ENCODE data around the gene TIMM44. TPM values are rescaled to one million over a fixed set of nuclear protein-coding genes. Genes with fewer than 3 reads are reported as not detected.
A peak's percentile ranks its signal among the peaks of the same experiment; 100 is the strongest.

The TIMM44 gene
- total and polyA plus RNA-seq, 2 of the 8 experiments (the other 6 are each of a cell fraction or from before 2014, with no cell fraction given): 131 to 150 TPM

- TF ChIP-seq, protein P1, sequence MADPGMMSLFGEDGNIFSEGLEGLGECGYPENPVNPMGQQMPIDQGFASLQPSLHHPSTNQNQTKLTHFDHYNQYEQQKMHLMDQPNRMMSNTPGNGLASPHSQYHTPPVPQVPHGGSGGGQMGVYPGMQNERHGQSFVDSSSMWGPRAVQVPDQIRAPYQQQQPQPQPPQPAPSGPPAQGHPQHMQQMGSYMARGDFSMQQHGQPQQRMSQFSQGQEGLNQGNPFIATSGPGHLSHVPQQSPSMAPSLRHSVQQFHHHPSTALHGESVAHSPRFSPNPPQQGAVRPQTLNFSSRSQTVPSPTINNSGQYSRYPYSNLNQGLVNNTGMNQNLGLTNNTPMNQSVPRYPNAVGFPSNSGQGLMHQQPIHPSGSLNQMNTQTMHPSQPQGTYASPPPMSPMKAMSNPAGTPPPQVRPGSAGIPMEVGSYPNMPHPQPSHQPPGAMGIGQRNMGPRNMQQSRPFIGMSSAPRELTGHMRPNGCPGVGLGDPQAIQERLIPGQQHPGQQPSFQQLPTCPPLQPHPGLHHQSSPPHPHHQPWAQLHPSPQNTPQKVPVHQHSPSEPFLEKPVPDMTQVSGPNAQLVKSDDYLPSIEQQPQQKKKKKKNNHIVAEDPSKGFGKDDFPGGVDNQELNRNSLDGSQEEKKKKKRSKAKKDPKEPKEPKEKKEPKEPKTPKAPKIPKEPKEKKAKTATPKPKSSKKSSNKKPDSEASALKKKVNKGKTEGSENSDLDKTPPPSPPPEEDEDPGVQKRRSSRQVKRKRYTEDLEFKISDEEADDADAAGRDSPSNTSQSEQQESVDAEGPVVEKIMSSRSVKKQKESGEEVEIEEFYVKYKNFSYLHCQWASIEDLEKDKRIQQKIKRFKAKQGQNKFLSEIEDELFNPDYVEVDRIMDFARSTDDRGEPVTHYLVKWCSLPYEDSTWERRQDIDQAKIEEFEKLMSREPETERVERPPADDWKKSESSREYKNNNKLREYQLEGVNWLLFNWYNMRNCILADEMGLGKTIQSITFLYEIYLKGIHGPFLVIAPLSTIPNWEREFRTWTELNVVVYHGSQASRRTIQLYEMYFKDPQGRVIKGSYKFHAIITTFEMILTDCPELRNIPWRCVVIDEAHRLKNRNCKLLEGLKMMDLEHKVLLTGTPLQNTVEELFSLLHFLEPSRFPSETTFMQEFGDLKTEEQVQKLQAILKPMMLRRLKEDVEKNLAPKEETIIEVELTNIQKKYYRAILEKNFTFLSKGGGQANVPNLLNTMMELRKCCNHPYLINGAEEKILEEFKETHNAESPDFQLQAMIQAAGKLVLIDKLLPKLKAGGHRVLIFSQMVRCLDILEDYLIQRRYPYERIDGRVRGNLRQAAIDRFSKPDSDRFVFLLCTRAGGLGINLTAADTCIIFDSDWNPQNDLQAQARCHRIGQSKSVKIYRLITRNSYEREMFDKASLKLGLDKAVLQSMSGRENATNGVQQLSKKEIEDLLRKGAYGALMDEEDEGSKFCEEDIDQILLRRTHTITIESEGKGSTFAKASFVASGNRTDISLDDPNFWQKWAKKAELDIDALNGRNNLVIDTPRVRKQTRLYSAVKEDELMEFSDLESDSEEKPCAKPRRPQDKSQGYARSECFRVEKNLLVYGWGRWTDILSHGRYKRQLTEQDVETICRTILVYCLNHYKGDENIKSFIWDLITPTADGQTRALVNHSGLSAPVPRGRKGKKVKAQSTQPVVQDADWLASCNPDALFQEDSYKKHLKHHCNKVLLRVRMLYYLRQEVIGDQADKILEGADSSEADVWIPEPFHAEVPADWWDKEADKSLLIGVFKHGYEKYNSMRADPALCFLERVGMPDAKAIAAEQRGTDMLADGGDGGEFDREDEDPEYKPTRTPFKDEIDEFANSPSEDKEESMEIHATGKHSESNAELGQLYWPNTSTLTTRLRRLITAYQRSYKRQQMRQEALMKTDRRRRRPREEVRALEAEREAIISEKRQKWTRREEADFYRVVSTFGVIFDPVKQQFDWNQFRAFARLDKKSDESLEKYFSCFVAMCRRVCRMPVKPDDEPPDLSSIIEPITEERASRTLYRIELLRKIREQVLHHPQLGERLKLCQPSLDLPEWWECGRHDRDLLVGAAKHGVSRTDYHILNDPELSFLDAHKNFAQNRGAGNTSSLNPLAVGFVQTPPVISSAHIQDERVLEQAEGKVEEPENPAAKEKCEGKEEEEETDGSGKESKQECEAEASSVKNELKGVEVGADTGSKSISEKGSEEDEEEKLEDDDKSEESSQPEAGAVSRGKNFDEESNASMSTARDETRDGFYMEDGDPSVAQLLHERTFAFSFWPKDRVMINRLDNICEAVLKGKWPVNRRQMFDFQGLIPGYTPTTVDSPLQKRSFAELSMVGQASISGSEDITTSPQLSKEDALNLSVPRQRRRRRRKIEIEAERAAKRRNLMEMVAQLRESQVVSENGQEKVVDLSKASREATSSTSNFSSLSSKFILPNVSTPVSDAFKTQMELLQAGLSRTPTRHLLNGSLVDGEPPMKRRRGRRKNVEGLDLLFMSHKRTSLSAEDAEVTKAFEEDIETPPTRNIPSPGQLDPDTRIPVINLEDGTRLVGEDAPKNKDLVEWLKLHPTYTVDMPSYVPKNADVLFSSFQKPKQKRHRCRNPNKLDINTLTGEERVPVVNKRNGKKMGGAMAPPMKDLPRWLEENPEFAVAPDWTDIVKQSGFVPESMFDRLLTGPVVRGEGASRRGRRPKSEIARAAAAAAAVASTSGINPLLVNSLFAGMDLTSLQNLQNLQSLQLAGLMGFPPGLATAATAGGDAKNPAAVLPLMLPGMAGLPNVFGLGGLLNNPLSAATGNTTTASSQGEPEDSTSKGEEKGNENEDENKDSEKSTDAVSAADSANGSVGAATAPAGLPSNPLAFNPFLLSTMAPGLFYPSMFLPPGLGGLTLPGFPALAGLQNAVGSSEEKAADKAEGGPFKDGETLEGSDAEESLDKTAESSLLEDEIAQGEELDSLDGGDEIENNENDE (IDR thresholded peaks at IDR 0.05; ENCODE audit: insufficient replicate concordance, low read length): no peak
- TF ChIP-seq GABPA (IDR thresholded peaks at IDR 0.05; ENCODE audit: borderline replicate concordance, insufficient read depth, low read length): no peak
- peak; percentile 68 for TF ChIP-seq PHF8 (conservative IDR thresholded peaks at IDR 0.05; ENCODE audit: low read depth, low read length)
- TF ChIP-seq KDM4A (IDR thresholded peaks at IDR 0.05; ENCODE audit: low read depth, low read length, severe bottlenecking): peak; percentile 74
- TF ChIP-seq RBBP5 (IDR thresholded peaks at IDR 0.05; ENCODE audit: borderline replicate concordance, low read depth, low read length): no peak
- no peak for TF ChIP-seq FOSL1 (IDR thresholded peaks at IDR 0.05; ENCODE audit: insufficient read depth, low read depth, low read length)
- no peak for TF ChIP-seq HDAC2 (IDR thresholded peaks at IDR 0.05; ENCODE audit: borderline replicate concordance in 1 of 2, low read depth in 2 of 2, low read length in 2 of 2)
- TF ChIP-seq CHD2 (IDR thresholded peaks at IDR 0.05; ENCODE audit: low read length): peak; percentile 87
These were observed 23.6 kb downstream of the TIMM44 start, which contains the start of gene SNAPC2 (continued) for GRCh38 chr19:7919610-7920518.
